Measurements from ENCODE around the gene OAT. TPM values are rescaled to one million over a fixed set of nuclear protein-coding genes. Genes with fewer than 3 reads are reported as not detected.
A peak's percentile ranks its signal among the peaks of the same experiment; 100 is the strongest.

OAT gene
- 694 and 743 TPM in 2 replicates for total RNA-seq
- polyA plus RNA-seq: 450 and 568 TPM in 2 replicates

DNA sequence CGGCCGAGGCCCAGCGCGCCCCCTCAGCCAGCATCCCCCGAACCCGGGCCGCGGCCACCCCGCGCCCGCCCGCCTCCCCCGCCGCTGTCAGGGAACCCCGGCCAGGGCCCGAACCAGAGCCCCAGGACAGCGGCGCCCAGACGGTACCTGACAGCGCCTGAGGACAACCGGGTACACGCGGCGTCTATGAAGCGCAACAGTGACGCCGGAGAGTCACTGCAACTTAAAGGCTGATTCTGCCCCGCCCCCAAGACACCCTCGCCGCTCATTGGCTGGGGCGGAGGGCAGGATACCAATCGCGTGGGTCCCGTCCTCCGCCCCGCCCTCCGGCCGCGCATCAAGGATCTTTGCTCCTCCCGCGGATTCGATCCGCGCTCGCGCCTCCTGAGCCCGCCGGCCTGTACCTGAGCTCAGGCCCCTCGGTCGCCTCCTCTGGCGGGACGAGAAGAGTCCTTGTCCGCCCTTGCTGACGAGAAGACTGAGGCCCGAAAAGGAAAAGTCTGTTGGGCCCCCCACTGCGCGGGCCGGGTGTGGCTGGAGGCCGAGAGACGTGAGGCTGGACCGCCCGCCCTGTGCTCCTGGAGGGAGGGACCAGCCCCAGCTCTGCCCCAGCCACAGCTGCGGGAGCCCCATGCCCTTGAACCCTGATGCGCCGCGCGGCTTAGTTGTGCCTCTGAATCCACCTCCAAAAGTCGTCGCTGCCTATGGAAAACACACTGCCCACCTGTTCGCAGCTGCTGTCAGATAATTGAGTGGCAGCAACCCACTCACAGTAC lies at the start of gene OAT:
TSS of gene OAT (minus strand) at position 198 of the 776 bp plus-strand sequence. CDS start 6,752 bp downstream, outside the sequence.
- H4K20me1 ChIP-seq (ENCODE audit: insufficient read depth, poor library complexity, severe bottlenecking): peaks cover 41% of the 10 kb centered on the region
- H3K36me3 ChIP-seq (replicated peaks; ENCODE audit: insufficient read depth, low read depth): no peaks in the 10 kb centered on the region
- H3K9me2 ChIP-seq (replicated peaks; ENCODE audit: insufficient read depth): no peaks in the 10 kb centered on the region
- DNase-seq (ENCODE audit: low spot score): peak; percentile 98
- 11% methylated on average over 44 of the region's 70 CpGs for WGBS (ENCODE audit: low lambda C conversion rate, missing lambda C conversion rate)
- H3K79me2 ChIP-seq: peaks cover 48% of the 10 kb centered on the region
- TF ChIP-seq, protein P1, sequence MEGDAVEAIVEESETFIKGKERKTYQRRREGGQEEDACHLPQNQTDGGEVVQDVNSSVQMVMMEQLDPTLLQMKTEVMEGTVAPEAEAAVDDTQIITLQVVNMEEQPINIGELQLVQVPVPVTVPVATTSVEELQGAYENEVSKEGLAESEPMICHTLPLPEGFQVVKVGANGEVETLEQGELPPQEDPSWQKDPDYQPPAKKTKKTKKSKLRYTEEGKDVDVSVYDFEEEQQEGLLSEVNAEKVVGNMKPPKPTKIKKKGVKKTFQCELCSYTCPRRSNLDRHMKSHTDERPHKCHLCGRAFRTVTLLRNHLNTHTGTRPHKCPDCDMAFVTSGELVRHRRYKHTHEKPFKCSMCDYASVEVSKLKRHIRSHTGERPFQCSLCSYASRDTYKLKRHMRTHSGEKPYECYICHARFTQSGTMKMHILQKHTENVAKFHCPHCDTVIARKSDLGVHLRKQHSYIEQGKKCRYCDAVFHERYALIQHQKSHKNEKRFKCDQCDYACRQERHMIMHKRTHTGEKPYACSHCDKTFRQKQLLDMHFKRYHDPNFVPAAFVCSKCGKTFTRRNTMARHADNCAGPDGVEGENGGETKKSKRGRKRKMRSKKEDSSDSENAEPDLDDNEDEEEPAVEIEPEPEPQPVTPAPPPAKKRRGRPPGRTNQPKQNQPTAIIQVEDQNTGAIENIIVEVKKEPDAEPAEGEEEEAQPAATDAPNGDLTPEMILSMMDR (IDR thresholded peaks at IDR 0.05; ENCODE audit: poor library complexity): peak; percentile 18
- TF ChIP-seq EZH2phosphoT487 (IDR thresholded peaks at IDR 0.05; ENCODE audit: low read depth, severe bottlenecking, unreplicated experiment): no peak
- no peak for TF ChIP-seq EZH2 (IDR thresholded peaks at IDR 0.05; ENCODE audit: borderline replicate concordance)
- H3K4me1 ChIP-seq (ENCODE audit: insufficient read depth): peaks cover 31% of the 10 kb centered on the region
- peak within 1 kb of the TSS; percentile 86 for H3K4me2 ChIP-seq
- H3K9me3 ChIP-seq (ENCODE audit: low read depth): no peaks in the 10 kb centered on the region
- no peaks in the 10 kb centered on the region for H3K27me3 ChIP-seq
- H3K27ac ChIP-seq: peak within 1 kb of the TSS; percentile 87
- peak within 1 kb of the TSS; percentile 92 for H3K4me3 ChIP-seq
- H2AFZ ChIP-seq: peak within 1 kb of the TSS; percentile 40

DNA sequence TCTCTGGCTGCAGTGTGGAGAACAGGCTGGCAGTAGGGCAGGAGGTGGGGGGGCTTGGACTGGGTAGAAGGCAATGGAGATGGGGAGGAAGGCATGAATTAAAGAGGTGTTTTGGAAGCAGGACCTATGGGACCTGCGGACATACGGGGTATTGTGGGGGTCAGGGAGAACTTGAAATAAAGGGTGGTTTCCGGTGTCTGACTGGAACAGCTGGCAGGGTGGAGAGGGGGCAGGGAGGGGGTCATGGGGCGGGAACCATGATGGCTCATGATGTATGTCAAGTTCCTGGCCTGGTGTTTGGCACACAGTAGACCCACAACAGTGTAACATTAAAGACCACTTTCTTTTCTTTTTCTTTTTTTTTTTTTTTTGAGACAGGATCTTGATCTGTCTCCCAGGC lies 48.4 kb upstream of the OAT start:
- Histone ChIP-seq H3K4me2 (no peak overlapping the region), H3K9me3 (ENCODE audit: low read depth) (no peaks in the 10 kb centered on the region)

DNA sequence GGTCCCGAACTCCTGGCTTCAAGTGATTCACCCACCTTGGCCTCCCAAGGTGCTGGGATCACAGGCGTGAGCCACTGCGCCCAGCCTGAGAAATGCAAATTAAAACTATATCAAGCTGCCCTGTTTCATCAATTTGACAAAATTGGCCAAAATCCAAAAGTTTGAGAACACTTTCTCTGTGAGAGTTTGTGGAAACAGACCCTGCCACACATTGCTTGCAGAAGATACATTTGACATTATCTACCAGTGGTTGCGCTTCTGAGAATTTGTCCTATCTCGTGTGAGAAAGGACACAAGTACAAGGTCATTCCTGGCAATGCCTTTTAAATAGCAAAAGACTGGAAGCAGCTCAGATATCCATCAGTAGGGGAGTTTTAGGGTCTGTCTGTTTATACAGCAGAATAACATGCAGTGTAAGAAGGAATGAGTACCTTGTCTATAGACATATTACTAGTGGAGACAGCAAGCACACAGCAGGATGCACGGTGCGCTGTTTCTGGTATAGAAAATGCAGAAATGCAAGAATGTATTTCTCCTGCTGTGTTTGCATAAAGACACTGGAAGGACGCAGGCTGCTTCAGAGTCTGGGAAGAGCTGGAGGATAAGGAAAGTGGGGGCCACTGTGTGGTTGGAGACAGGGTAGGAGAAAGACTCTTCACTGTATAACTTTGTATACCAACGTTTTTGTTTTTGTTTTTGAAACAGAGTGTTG lies 47.2 kb upstream of the OAT start:
- Histone ChIP-seq H3K9me2 (replicated peaks; ENCODE audit: insufficient read depth) (no peaks in the 10 kb centered on the region), H3K4me1 (ENCODE audit: insufficient read depth) (peaks cover 24% of the 10 kb centered on the region), H3K27me3 (no peaks in the 10 kb centered on the region), H3K4me3 (no peak overlapping the region), H2AFZ (no peak overlapping the region), H3K36me3 (replicated peaks; ENCODE audit: insufficient read depth, low read depth) (no peaks in the 10 kb centered on the region), H3K27ac (no peak overlapping the region), H4K20me1 (ENCODE audit: insufficient read depth, poor library complexity, severe bottlenecking) (no peaks in the 10 kb centered on the region), H3K4me2 (no peak overlapping the region), H3K79me2 (peaks cover 29% of the 10 kb centered on the region), H3K9me3 (ENCODE audit: low read depth) (no peaks in the 10 kb centered on the region)
- WGBS (ENCODE audit: low lambda C conversion rate, missing lambda C conversion rate): 61% methylated on average over 9 of the region's 9 CpGs
- no peak for DNase-seq (ENCODE audit: low spot score)
- no peak for TF ChIP-seq EZH2phosphoT487 (IDR thresholded peaks at IDR 0.05; ENCODE audit: low read depth, severe bottlenecking, unreplicated experiment)
- TF ChIP-seq, protein P1 (IDR thresholded peaks at IDR 0.05; ENCODE audit: poor library complexity): no peak
- no peak for TF ChIP-seq EZH2 (IDR thresholded peaks at IDR 0.05; ENCODE audit: borderline replicate concordance)

More for the DNA sequence above, 48.4 kb upstream of the OAT start:
- TF ChIP-seq, protein P1 (IDR thresholded peaks at IDR 0.05; ENCODE audit: poor library complexity): no peak
- TF ChIP-seq EZH2 (IDR thresholded peaks at IDR 0.05; ENCODE audit: borderline replicate concordance) (no peak), EZH2phosphoT487 (IDR thresholded peaks at IDR 0.05; ENCODE audit: low read depth, severe bottlenecking, unreplicated experiment) (no peak)
- no peak for DNase-seq (ENCODE audit: low spot score)
- no peaks in the 10 kb centered on the region for H3K9me2 ChIP-seq (replicated peaks; ENCODE audit: insufficient read depth)
- peak overlapping the region; percentile 65 for H3K27ac ChIP-seq
- H4K20me1 ChIP-seq (ENCODE audit: insufficient read depth, poor library complexity, severe bottlenecking): no peaks in the 10 kb centered on the region
- peaks cover 29% of the 10 kb centered on the region for H3K79me2 ChIP-seq
- no peak overlapping the region for H2AFZ ChIP-seq
- no peak overlapping the region for H3K4me3 ChIP-seq
- H3K27me3 ChIP-seq: no peaks in the 10 kb centered on the region
- H3K36me3 ChIP-seq (replicated peaks; ENCODE audit: insufficient read depth, low read depth): no peaks in the 10 kb centered on the region
- peaks cover 24% of the 10 kb centered on the region for H3K4me1 ChIP-seq (ENCODE audit: insufficient read depth)
- 100% methylated on average over 4 of the region's 4 CpGs for WGBS (ENCODE audit: low lambda C conversion rate, missing lambda C conversion rate)

Measured in hepatocyte (in vitro differentiated cells).